ENCODE results near the gene GPRIN2. TPM values are rescaled to one million over a fixed set of nuclear protein-coding genes. Genes with fewer than 3 reads are reported as not detected.
"Not testable (repeated sequence)": the region's sequence is repeated elsewhere in the genome, so short reads cannot be mapped to it uniquely, and the experiment has no call there.

GPRIN2 gene
- polyA plus RNA-seq, 3 donors = not detected

- H3K9me3 ChIP-seq (replicated peaks in 1 of 2; ENCODE audit: control insufficient read depth in 1 of 2, insufficient read depth in 1 of 2, low read length in 2 of 2); H4K20me1 ChIP-seq (ENCODE audit: insufficient read depth, low read length); H3K4me3 ChIP-seq (replicated peaks in 1 of 3; ENCODE audit: low read depth in 2 of 3, low read length in 3 of 3); H3K4me3 Mint-ChIP-seq; H3K36me3 Mint-ChIP-seq; H3K79me2 ChIP-seq (ENCODE audit: insufficient read depth, low read length); intact Hi-C loops (cut with micrococcal nuclease); H3K4me1 ChIP-seq (ENCODE audit: control insufficient read depth in 1 of 2, insufficient read depth in 2 of 2, low read length in 2 of 2); H2AFZ ChIP-seq (ENCODE audit: insufficient read depth, low read depth, low read length, poor library complexity, severe bottlenecking); H3K4me1 Mint-ChIP-seq; H3K9ac ChIP-seq (ENCODE audit: insufficient read depth, low read length, poor library complexity, severe bottlenecking); H3K27me3 Mint-ChIP-seq (ENCODE audit: low read depth in 3 of 3); H3K27ac Mint-ChIP-seq; H3K4me2 ChIP-seq (replicated peaks; ENCODE audit: extremely low read depth, low read length, poor library complexity, severe bottlenecking); H3K9me3 Mint-ChIP-seq; H3K27me3 ChIP-seq (ENCODE audit: control insufficient read depth in 2 of 2, insufficient read depth in 2 of 2, low read length in 2 of 2); H3K36me3 ChIP-seq (replicated peaks in 1 of 2; ENCODE audit: control insufficient read depth in 1 of 2, insufficient read depth in 2 of 2, low read length in 2 of 2); H3K27ac ChIP-seq (ENCODE audit: low read depth in 1 of 2, low read length in 2 of 2): not testable (repeated sequence)
- DNase-seq = peak; percentile 50 to 63 (median 55)
- peak; percentile 51 for TF ChIP-seq CTCF (IDR thresholded peaks at IDR 0.05)
- WGBS (ENCODE audit: insufficient coverage) = no CpG with 5 or more reads among the region's 6 CpGs
Measured at GRCh38 chr10:46565591-46566332, 9.3 kb upstream of the GPRIN2 start.

GRCh38 chr10:46560952-46561351 lies 4.5 kb upstream of the GPRIN2 start:
- no peak overlapping the region for H3K27ac Mint-ChIP-seq
- Histone ChIP-seq H3K27ac (ENCODE audit: low read depth in 1 of 2, low read length in 2 of 2) (no peak overlapping the region), H4K20me1 (ENCODE audit: insufficient read depth, low read length) (no peaks in the 10 kb centered on the region), H3K27me3 (ENCODE audit: control insufficient read depth in 2 of 2, insufficient read depth in 2 of 2, low read length in 2 of 2) (peaks cover 17 to 49% of the 10 kb centered on the region in 2 donors), H3K9me3 (replicated peaks in 1 of 2; ENCODE audit: control insufficient read depth in 1 of 2, insufficient read depth in 1 of 2, low read length in 2 of 2) (peaks cover 3 to 12% of the 10 kb centered on the region in 2 donors), H3K79me2 (ENCODE audit: insufficient read depth, low read length) (no peaks in the 10 kb centered on the region), H3K9ac (ENCODE audit: insufficient read depth, low read length, poor library complexity, severe bottlenecking) (no peak overlapping the region), H3K4me1 (ENCODE audit: control insufficient read depth in 1 of 2, insufficient read depth in 2 of 2, low read length in 2 of 2) (peaks cover 0 to 10% of the 10 kb centered on the region in 2 donors), H2AFZ (ENCODE audit: insufficient read depth, low read depth, low read length, poor library complexity, severe bottlenecking) (no peak overlapping the region), H3K36me3 (replicated peaks in 1 of 2; ENCODE audit: control insufficient read depth in 1 of 2, insufficient read depth in 2 of 2, low read length in 2 of 2) (no peaks in the 10 kb centered on the region), H3K4me2 (replicated peaks; ENCODE audit: extremely low read depth, low read length, poor library complexity, severe bottlenecking) (no peak overlapping the region), H3K4me3 (replicated peaks in 1 of 3; ENCODE audit: low read depth in 2 of 3, low read length in 3 of 3) (no peak overlapping the region)
- H3K4me3 Mint-ChIP-seq = no peak overlapping the region
- H3K27me3 Mint-ChIP-seq (ENCODE audit: low read depth in 3 of 3) = peaks cover 0 to 16% (median 2%) of the 10 kb centered on the region in 3 donors
- H3K36me3 Mint-ChIP-seq = peaks cover 0 to 4% of the 10 kb centered on the region in 2 donors
- intact Hi-C loops (cut with micrococcal nuclease) = no loop called here
- TF ChIP-seq CTCF (IDR thresholded peaks at IDR 0.05) = no peak
- no peak for DNase-seq
- WGBS (ENCODE audit: insufficient coverage) = 57% methylated on average over 1 of the region's 1 CpG
- H3K4me1 Mint-ChIP-seq = peaks cover 11% of the 10 kb centered on the region
- peaks cover 0 to 10% (median 3%) of the 10 kb centered on the region in 7 donors for H3K9me3 Mint-ChIP-seq
